Gastrocnemius medialis (tissue), 4 donors: ENCODE results near the gene ZNF766. TPM values are rescaled to one million over a fixed set of nuclear protein-coding genes. Genes with fewer than 3 reads are reported as not detected.
A peak's percentile ranks its signal among the peaks of the same experiment; 100 is the strongest.
"Not testable (repeated sequence)": the region's sequence is repeated elsewhere in the genome, so short reads cannot be mapped to it uniquely, and the experiment has no call there.

Source experiments
- ATAC-seq, 2 donors: fragments of 150-250 bp; one replicate each; pipeline ENCODE4 v1.9.1; 2016
- DNase-seq, 2 donors: peaks; one replicate each; pipeline ENCODE4 v3.0.0-alpha.2; 2019
- H3K27ac ChIP-seq, 4 donors: fragments of 200-600 bp; sonication (generic); 1 replicate in 1 of 4; 2 replicates in 3 of 4; pipeline ENCODE4 v1.5.1; 2016 to 2018; ENCODE audit warnings: mild to moderate bottlenecking in 2 of 4, moderate library complexity in 1 of 4
- H3K27me3 ChIP-seq, 3 donors: fragments of 200-600 bp; sonication (generic) in 2 of 3; 1 replicate in 1 of 3; 2 replicates in 2 of 3; pipeline versions ENCODE4 v1.5.1 to v1.6.0; 2016 to 2019; ENCODE audit warnings: mild to moderate bottlenecking in 1 of 3, moderate library complexity in 1 of 3
- H3K36me3 ChIP-seq, 2 donors: fragments of 200-600 bp; sonication (generic) in 1 of 2; one replicate each; pipeline ENCODE4 v1.5.1; 2017 to 2018
- H3K4me1 ChIP-seq, 2 donors: fragments of 200-600 bp; sonication (generic) in 1 of 2; one replicate each; pipeline ENCODE4 v1.5.1; 2016 to 2017; ENCODE audit warnings: mild to moderate bottlenecking in 2 of 2
- H3K4me3 ChIP-seq, 4 donors: fragments of 200-600 bp; sonication (generic) in 3 of 4; 1 replicate in 1 of 4; 2 replicates in 3 of 4; pipeline ENCODE4 v1.5.1; 2016 to 2019; ENCODE audit warnings: mild to moderate bottlenecking in 2 of 4
- H3K9me3 ChIP-seq, 3 donors: fragments of 200-600 bp; sonication (generic) in 2 of 3; 1 replicate in 1 of 3; 2 replicates in 2 of 3; pipeline ENCODE4 v1.5.1; 2016 to 2019
- POLR2A ChIP-seq, 2 donors: fragments of 450-650 bp; IDR thresholded peaks; one replicate each; pipeline ENCODE4 v1.6.1; 2017; ENCODE audit warnings: antibody characterized with exemption in 2 of 2, mild to moderate bottlenecking in 2 of 2, moderate library complexity in 2 of 2
- in situ Hi-C, 4 donors: fragments of 200-750 bp; cut with MboI; loops; one replicate each; pipeline versions ENCODE4 v1.15.0 to v1.8.0; 2017; ENCODE audit warnings: low sequenced_read_pairs in 4 of 4
- intact Hi-C: fragments of 100-400 bp; cut with DNase I; formaldehyde crosslinking; loops from one replicate; pipeline ENCODE4 v1.15.1; 2023; ENCODE audit warnings: low total_unique reads
- total RNA-seq, 4 donors: library from RNA; depleted of rRNA; stranded (reverse); fragments of >200 nt; gene quantifications; one replicate each; pipeline versions ENCODE4 v1.1.0 to v1.2.3, GENCODE V29; 2016
- TF ChIP-seq, protein P1 (sequence below), 5 experiments: fragments of 450-650 bp in 3 of 5; fragments of 200-600 bp in 2 of 5; sonication (generic) in 2 of 5; IDR thresholded peaks in 4 of 5; conservative IDR thresholded peaks in 1 of 5; 1 replicate in 4 of 5; 2 replicates in 1 of 5; pipeline ENCODE4 v1.5.1; 2016 to 2019; ENCODE audit warnings: antibody characterized with exemption in 5 of 5, mild to moderate bottlenecking in 3 of 5, moderate library complexity in 3 of 5

Gene ZNF766
- total RNA-seq, 4 donors from 2014 or later, result 6.6 to 11.6 (median 7.7) TPM

DNA sequence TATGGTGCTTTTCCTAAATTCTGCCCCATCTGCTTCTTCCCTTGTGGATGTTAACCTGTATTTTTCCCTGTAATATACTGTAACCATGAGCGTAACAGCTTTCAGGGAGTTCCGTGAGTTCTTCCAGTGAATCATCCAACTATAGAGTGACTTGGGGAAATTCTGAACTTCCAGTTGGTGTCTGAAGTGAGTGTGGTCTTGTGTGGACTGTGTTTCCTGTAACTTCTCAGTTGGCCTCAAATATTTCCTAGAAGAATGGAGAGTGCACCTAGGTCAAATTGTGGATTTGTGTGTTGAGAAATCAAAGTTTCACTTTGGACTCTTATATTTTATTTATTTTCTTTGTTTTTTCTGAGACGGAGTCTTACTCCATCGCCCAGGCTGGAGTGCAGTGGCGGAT, 11.0 kb upstream of the ZNF766 start:
- DNase-seq, result no peak
- intact Hi-C loops (no loop called here), in situ Hi-C loops (loop anchor here in 2 of 4 donors (25.0 kb wide), 1 partner anchor 479 kb away; the partner anchor contains the start of gene ZNF611 (in 2 of the 2))
- Histone ChIP-seq H3K4me1 (no peaks in the 10 kb centered on the region), H3K36me3 (no peaks in the 10 kb centered on the region), H3K27ac (no peak overlapping the region), H3K4me3 (no peak overlapping the region), H3K9me3 (no peaks in the 10 kb centered on the region), H3K27me3 (no peaks in the 10 kb centered on the region)
- no peak for ATAC-seq
- TF ChIP-seq, protein P1, sequence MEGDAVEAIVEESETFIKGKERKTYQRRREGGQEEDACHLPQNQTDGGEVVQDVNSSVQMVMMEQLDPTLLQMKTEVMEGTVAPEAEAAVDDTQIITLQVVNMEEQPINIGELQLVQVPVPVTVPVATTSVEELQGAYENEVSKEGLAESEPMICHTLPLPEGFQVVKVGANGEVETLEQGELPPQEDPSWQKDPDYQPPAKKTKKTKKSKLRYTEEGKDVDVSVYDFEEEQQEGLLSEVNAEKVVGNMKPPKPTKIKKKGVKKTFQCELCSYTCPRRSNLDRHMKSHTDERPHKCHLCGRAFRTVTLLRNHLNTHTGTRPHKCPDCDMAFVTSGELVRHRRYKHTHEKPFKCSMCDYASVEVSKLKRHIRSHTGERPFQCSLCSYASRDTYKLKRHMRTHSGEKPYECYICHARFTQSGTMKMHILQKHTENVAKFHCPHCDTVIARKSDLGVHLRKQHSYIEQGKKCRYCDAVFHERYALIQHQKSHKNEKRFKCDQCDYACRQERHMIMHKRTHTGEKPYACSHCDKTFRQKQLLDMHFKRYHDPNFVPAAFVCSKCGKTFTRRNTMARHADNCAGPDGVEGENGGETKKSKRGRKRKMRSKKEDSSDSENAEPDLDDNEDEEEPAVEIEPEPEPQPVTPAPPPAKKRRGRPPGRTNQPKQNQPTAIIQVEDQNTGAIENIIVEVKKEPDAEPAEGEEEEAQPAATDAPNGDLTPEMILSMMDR (IDR thresholded peaks at IDR 0.05 in 4 of 5, conservative IDR thresholded peaks at IDR 0.05 in 1 of 5), result no peak
- TF ChIP-seq POLR2A (IDR thresholded peaks at IDR 0.05), result no peak

DNA sequence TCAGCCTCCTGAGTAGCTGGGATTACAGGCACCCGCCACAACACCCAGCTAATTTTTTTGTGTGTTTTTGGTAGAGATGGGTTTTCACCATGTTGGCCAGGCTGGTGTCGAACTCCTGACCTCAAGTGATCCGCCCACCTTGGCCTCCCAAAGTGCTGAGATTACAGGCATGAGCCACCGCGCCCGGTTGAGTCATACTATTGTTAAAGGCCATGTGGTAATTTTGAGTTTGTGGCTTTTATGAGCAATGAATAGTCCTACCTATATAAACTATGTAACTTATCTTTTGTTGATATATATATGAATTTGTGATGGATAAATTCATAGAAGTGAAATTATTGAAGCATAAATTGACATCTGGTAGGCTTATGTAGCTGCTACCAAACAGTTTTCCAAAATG, 3.8 kb upstream of the ZNF766 start:
- H3K36me3 ChIP-seq, DNase-seq, intact Hi-C loops, H3K27me3 ChIP-seq, ATAC-seq, H3K4me3 ChIP-seq, H3K9me3 ChIP-seq, H3K27ac ChIP-seq: not testable (repeated sequence)
- in situ Hi-C loops, result loop anchor here in 2 of 4 donors (25.0 kb wide), 1 partner anchor 472 kb away; the partner anchor contains the start of gene ZNF611 (in 2 of the 2)
- peaks cover 4 to 10% of the 10 kb centered on the region in 2 donors for H3K4me1 ChIP-seq

GRCh38 chr19:52270266-52270885, 989 bp downstream of the ZNF766 start:
- H3K4me3 ChIP-seq, result peak overlapping the region; percentile 68 to 97 (median 92)
- TF ChIP-seq POLR2A (IDR thresholded peaks at IDR 0.05), result no peak
- TF ChIP-seq, protein P1 (IDR thresholded peaks at IDR 0.05 in 4 of 5, conservative IDR thresholded peaks at IDR 0.05 in 1 of 5), result no peak
- DNase-seq, result no peak
- H3K27me3 ChIP-seq, result no peaks in the 10 kb centered on the region
- peaks cover 9 to 21% of the 10 kb centered on the region in 2 donors for H3K4me1 ChIP-seq
- H3K9me3 ChIP-seq, result no peaks in the 10 kb centered on the region
- H3K27ac ChIP-seq, result peak overlapping the region; percentile 90 to 98 (median 94)
- intact Hi-C loops, result loop anchor here (1.0 kb wide), 1 partner anchor 27 kb away; the partner anchor contains the start of gene ZNF480
- no peaks in the 10 kb centered on the region for H3K36me3 ChIP-seq
- peak in 1 of 2 donors; percentile 2 for ATAC-seq
- in situ Hi-C loops, result loop anchor here in 2 of 4 donors (25.0 kb wide), 1 partner anchor 467 kb away; the partner anchor contains the start of gene ZNF611 (in 2 of the 2)

GRCh38 chr19:52273301-52273700, 3.9 kb downstream of the ZNF766 start:
- no peak for TF ChIP-seq POLR2A (IDR thresholded peaks at IDR 0.05)
- TF ChIP-seq, protein P1 (IDR thresholded peaks at IDR 0.05 in 4 of 5, conservative IDR thresholded peaks at IDR 0.05 in 1 of 5), result no peak
- no peaks in the 10 kb centered on the region for H3K27me3 ChIP-seq
- H3K36me3 ChIP-seq, result no peaks in the 10 kb centered on the region
- in situ Hi-C loops, result loop anchor here in 2 of 4 donors (25.0 kb wide), 1 partner anchor 464 kb away; the partner anchor contains the start of gene ZNF611 (in 2 of the 2)
- intact Hi-C loops, result no loop called here
- no peaks in the 10 kb centered on the region for H3K9me3 ChIP-seq
- no peak for DNase-seq
- no peak overlapping the region for H3K4me3 ChIP-seq
- ATAC-seq, result no peak
- no peak overlapping the region for H3K27ac ChIP-seq
- peaks cover 9 to 21% of the 10 kb centered on the region in 2 donors for H3K4me1 ChIP-seq

- H3K4me3 ChIP-seq, result no peak overlapping the region
- in situ Hi-C loops (loop anchor here in 2 of 4 donors (25.0 kb wide), 1 partner anchor 463 kb away; the partner anchor contains the start of gene ZNF611 (in 2 of the 2)), intact Hi-C loops (no loop called here)
- ATAC-seq, result no peak
- H3K9me3 ChIP-seq, result no peaks in the 10 kb centered on the region
- no peaks in the 10 kb centered on the region for H3K36me3 ChIP-seq
- H3K27ac ChIP-seq, result no peak overlapping the region
- peaks cover 5 to 15% of the 10 kb centered on the region in 2 donors for H3K4me1 ChIP-seq
- DNase-seq, result no peak
- TF ChIP-seq POLR2A (IDR thresholded peaks at IDR 0.05), result no peak
- TF ChIP-seq, protein P1 (IDR thresholded peaks at IDR 0.05 in 4 of 5, conservative IDR thresholded peaks at IDR 0.05 in 1 of 5), result no peak
- H3K27me3 ChIP-seq, result no peaks in the 10 kb centered on the region
Measured at GRCh38 chr19:52274191-52274590, 4.8 kb downstream of the ZNF766 start.
